Adrenal gland (tissue), 5 donors: Measurements from ENCODE around the gene SMARCC2.

ENCODE experiments used
- POLR2A ChIP-seq, 2 donors: fragments of 450-650 bp; IDR thresholded peaks; one replicate each; pipeline ENCODE4 v1.6.1; 2017; ENCODE audit warnings: antibody characterized with exemption in 2 of 2, mild to moderate bottlenecking in 2 of 2, moderate library complexity in 1 of 2
- TF ChIP-seq, protein P1 (sequence below), 6 experiments: fragments of 450-650 bp in 4 of 6; fragments of 200-600 bp in 2 of 6; sonication (generic) in 1 of 6; IDR thresholded peaks; 1 replicate in 5 of 6; 2 replicates in 1 of 6; pipeline versions ENCODE4 v1.5.1 to v1.8.0; 2016 to 2021; ENCODE audit warnings: antibody characterized with exemption in 6 of 6, mild to moderate bottlenecking in 2 of 6, moderate library complexity in 1 of 6
- donor health status: DM: no; HTN: no; CAD: no.

DNA sequence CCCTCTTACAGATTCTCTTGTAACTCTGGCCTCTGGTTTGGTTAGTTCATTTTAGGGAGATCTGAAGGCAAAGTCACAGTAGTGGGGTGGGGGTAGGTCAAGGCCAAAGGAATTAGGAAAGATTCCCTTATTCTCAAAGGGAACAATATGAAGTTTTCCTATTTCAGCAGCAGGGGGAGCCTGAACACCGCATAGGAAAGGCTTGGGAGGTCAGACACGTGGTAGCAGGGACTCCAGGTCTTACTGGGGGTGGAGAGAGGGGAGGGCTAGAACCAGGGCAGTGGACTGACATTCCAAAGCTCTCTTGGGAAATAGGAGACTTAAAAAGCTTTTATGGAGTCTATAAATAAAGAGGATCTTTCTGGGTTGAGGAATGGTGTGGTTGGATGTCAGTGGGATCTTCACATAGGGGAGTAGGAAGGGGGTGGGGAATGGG lies 69.9 kb downstream of the SMARCC2 start:
- TF ChIP-seq, protein P1, sequence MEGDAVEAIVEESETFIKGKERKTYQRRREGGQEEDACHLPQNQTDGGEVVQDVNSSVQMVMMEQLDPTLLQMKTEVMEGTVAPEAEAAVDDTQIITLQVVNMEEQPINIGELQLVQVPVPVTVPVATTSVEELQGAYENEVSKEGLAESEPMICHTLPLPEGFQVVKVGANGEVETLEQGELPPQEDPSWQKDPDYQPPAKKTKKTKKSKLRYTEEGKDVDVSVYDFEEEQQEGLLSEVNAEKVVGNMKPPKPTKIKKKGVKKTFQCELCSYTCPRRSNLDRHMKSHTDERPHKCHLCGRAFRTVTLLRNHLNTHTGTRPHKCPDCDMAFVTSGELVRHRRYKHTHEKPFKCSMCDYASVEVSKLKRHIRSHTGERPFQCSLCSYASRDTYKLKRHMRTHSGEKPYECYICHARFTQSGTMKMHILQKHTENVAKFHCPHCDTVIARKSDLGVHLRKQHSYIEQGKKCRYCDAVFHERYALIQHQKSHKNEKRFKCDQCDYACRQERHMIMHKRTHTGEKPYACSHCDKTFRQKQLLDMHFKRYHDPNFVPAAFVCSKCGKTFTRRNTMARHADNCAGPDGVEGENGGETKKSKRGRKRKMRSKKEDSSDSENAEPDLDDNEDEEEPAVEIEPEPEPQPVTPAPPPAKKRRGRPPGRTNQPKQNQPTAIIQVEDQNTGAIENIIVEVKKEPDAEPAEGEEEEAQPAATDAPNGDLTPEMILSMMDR (IDR thresholded peaks at IDR 0.05): peak; percentile 76 to 98 (median 92)
- no peak for TF ChIP-seq POLR2A (IDR thresholded peaks at IDR 0.05)
